Ectodermal cell (in vitro differentiated cells): ENCODE measurements around the gene FURIN.

ENCODE experiments used
- H3K27ac ChIP-seq: 2 replicates; pipeline ENCODE4 v1.7.0; 2013; ENCODE audit warnings: mild to moderate bottlenecking, low read depth, low read length; ENCODE audit not compliant: insufficient read depth, poor library complexity, severe bottlenecking
- H3K27me3 ChIP-seq: 2 replicates; pipeline ENCODE4 v1.7.0; 2013; ENCODE audit warnings: mild to moderate bottlenecking, low read length; ENCODE audit not compliant: insufficient read depth, control insufficient read depth, poor library complexity, severe bottlenecking
- H3K36me3 ChIP-seq: one replicate; pipeline ENCODE4 v1.7.0; 2013; ENCODE audit warnings: low read length; ENCODE audit not compliant: control insufficient read depth, insufficient read depth
- H3K4me1 ChIP-seq: one replicate; pipeline ENCODE4 v1.7.0; 2013; ENCODE audit warnings: low read length; ENCODE audit not compliant: control insufficient read depth, insufficient read depth
- H3K4me3 ChIP-seq: 2 replicates; pipeline ENCODE4 v1.7.0; 2013; ENCODE audit warnings: low read depth, low read length, control low read depth; ENCODE audit not compliant: insufficient read depth
- H3K9me3 ChIP-seq: 2 replicates; pipeline ENCODE4 v1.7.0; 2013; ENCODE audit warnings: mild to moderate bottlenecking, low read length, moderate library complexity; ENCODE audit not compliant: control insufficient read depth
- WGBS, 2 experiments: methylation state at CpG; one replicate each; pipeline ENCODE4 v1.1.7; 2013; ENCODE audit warnings: missing lambda C conversion rate in 2 of 2; 5-methylcytosine and 5-hydroxymethylcytosine counted together

The FURIN gene

GRCh38 chr15:90860450-90860849 is 7.9 kb upstream of the FURIN start:
- no peaks in the 10 kb centered on the region for H3K4me1 ChIP-seq
- H3K27ac ChIP-seq: no peak overlapping the region
- no peaks in the 10 kb centered on the region for H3K27me3 ChIP-seq
- no peaks in the 10 kb centered on the region for H3K9me3 ChIP-seq
- no peaks in the 10 kb centered on the region for H3K36me3 ChIP-seq
- no peak overlapping the region for H3K4me3 ChIP-seq
- WGBS, 2 experiments: 94 to 95% methylated on average over 7 of the region's 7 CpGs

- no peaks in the 10 kb centered on the region for H3K27me3 ChIP-seq
- no peak overlapping the region for H3K4me3 ChIP-seq
- no peaks in the 10 kb centered on the region for H3K4me1 ChIP-seq
- no peaks in the 10 kb centered on the region for H3K36me3 ChIP-seq
- H3K9me3 ChIP-seq: no peaks in the 10 kb centered on the region
- no peak overlapping the region for H3K27ac ChIP-seq
- WGBS, 2 experiments: 95% methylated on average over 14 of the region's 14 CpGs
Observed at GRCh38 chr15:90860942-90861675, 7.3 kb upstream of the FURIN start.

GRCh38 chr15:90862487-90862886 is 5.9 kb upstream of the FURIN start:
- H3K27ac ChIP-seq: no peak overlapping the region
- WGBS, 2 experiments: 92% methylated on average over 6 of the region's 6 CpGs
- H3K27me3 ChIP-seq: no peaks in the 10 kb centered on the region
- no peaks in the 10 kb centered on the region for H3K36me3 ChIP-seq
- H3K9me3 ChIP-seq: no peaks in the 10 kb centered on the region
- no peak overlapping the region for H3K4me3 ChIP-seq
- H3K4me1 ChIP-seq: no peaks in the 10 kb centered on the region

GRCh38 chr15:90862964-90863778 is 5.2 kb upstream of the FURIN start:
- WGBS, 2 experiments: 76 to 89% methylated on average over 5 of the region's 5 CpGs
- H3K9me3 ChIP-seq: no peaks in the 10 kb centered on the region

GRCh38 chr15:90863987-90864386 is 4.4 kb upstream of the FURIN start:
- Histone ChIP-seq H3K4me1 (peaks cover 3% of the 10 kb centered on the region), H3K9me3 (no peaks in the 10 kb centered on the region), H3K27ac (no peak overlapping the region), H3K27me3 (no peaks in the 10 kb centered on the region), H3K36me3 (no peaks in the 10 kb centered on the region), H3K4me3 (no peak overlapping the region)
- WGBS, 2 experiments: 92 to 94% methylated on average over 4 of the region's 4 CpGs

More at GRCh38 chr15:90862964-90863778, 5.2 kb upstream of the FURIN start:
- Histone ChIP-seq H3K4me1 (no peaks in the 10 kb centered on the region), H3K27me3 (no peaks in the 10 kb centered on the region), H3K36me3 (no peaks in the 10 kb centered on the region), H3K4me3 (no peak overlapping the region), H3K27ac (no peak overlapping the region)

GRCh38 chr15:90864507-90864906 is 3.9 kb upstream of the FURIN start:
- H3K9me3 ChIP-seq: no peaks in the 10 kb centered on the region
- peaks cover 8% of the 10 kb centered on the region for H3K4me1 ChIP-seq
- no peaks in the 10 kb centered on the region for H3K27me3 ChIP-seq
- H3K27ac ChIP-seq: no peak overlapping the region
- no peaks in the 10 kb centered on the region for H3K36me3 ChIP-seq
- WGBS, 2 experiments: 91% methylated on average over 10 of the region's 10 CpGs
- no peak overlapping the region for H3K4me3 ChIP-seq

- 95 to 96% methylated on average over 4 of the region's 4 CpGs for WGBS, 2 experiments
- Histone ChIP-seq H3K27me3 (no peaks in the 10 kb centered on the region), H3K4me3 (no peak overlapping the region)
Observed at GRCh38 chr15:90865702-90866101, 2.7 kb upstream of the FURIN start.

GRCh38 chr15:90866161-90866715 is 2.1 kb upstream of the FURIN start:
- 88 to 91% methylated on average over 16 of the region's 16 CpGs for WGBS, 2 experiments
- Histone ChIP-seq H3K36me3 (no peaks in the 10 kb centered on the region), H3K27me3 (no peaks in the 10 kb centered on the region), H3K27ac (no peak overlapping the region), H3K9me3 (no peaks in the 10 kb centered on the region), H3K4me3 (no peak overlapping the region), H3K4me1 (peaks cover 11% of the 10 kb centered on the region)

More at GRCh38 chr15:90865702-90866101, 2.7 kb upstream of the FURIN start:
- no peaks in the 10 kb centered on the region for H3K9me3 ChIP-seq
- no peak overlapping the region for H3K27ac ChIP-seq
- no peaks in the 10 kb centered on the region for H3K36me3 ChIP-seq
- peaks cover 11% of the 10 kb centered on the region for H3K4me1 ChIP-seq

- 89 to 95% methylated on average over 2 to 3 of the region's 3 CpGs for WGBS, 2 experiments
- peaks cover 2% of the 10 kb centered on the region for H3K27me3 ChIP-seq
- H3K9me3 ChIP-seq: no peaks in the 10 kb centered on the region
- no peak overlapping the region for H3K4me3 ChIP-seq
- H3K36me3 ChIP-seq: no peaks in the 10 kb centered on the region
- H3K27ac ChIP-seq: no peak overlapping the region
- H3K4me1 ChIP-seq: peaks cover 11% of the 10 kb centered on the region
Observed at GRCh38 chr15:90866800-90867199, 1.6 kb upstream of the FURIN start.

- Histone ChIP-seq H3K36me3 (no peaks in the 10 kb centered on the region), H3K9me3 (no peaks in the 10 kb centered on the region), H3K4me3 (no peak overlapping the region), H3K4me1 (peaks cover 31% of the 10 kb centered on the region), H3K27me3 (peaks cover 12% of the 10 kb centered on the region), H3K27ac (no peak overlapping the region)
Observed at GRCh38 chr15:90869140-90869541, 753 bp downstream of the FURIN start.
